NCI-H1417 (cell line): Measurements from ENCODE around the gene SOX5.

Source experiments
- DNase-seq, 3 experiments: peaks; one replicate each; lab custom pipeline; 2025; lab: John Stamatoyannopoulos, UW

Gene SOX5

GRCh38 chr12:23684121-23684520 lies 265.3 kb downstream of the SOX5 start:
- no peak for DNase-seq

DNA sequence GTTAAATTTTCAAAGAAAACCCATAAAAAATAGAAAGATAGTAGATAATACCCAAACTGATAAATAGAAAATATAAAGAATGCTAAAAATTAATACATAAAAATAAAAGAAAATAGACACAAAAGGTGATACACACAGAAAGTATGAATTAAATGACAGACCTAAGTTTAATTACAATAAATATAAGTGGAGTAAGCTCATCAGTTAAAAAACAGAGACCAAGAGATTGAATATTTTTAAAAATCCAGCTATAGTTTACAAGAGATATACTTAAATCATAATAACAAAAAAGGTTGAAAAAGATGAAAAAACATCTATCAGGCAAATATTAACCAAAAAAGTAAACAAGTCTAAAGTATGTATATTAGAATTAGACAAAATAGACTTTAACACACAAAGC lies 268.2 kb downstream of the SOX5 start:
- no peak for DNase-seq

GRCh38 chr12:23674064-23674463 lies 275.4 kb downstream of the SOX5 start:
- no peak for DNase-seq

DNA sequence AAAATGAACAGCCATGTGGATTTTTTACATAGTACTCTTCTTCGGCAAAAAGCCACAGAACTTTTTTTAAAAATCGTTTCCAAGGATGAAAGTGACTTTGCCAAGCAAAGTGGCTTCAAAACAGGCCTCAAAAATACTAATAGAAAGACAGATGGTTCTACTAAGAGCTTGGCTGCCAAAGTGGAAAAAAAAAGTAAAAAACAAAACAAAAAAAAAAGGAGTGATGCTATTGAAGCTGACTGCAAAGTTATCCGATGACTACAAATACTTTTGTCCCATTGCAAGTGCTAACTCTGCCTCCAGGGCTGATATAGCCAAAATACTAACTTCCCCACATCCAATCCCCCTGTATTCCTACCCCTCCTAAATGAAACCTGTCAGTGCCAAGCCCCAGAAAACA lies 277.6 kb downstream of the SOX5 start:
- DNase-seq: no peak

DNA sequence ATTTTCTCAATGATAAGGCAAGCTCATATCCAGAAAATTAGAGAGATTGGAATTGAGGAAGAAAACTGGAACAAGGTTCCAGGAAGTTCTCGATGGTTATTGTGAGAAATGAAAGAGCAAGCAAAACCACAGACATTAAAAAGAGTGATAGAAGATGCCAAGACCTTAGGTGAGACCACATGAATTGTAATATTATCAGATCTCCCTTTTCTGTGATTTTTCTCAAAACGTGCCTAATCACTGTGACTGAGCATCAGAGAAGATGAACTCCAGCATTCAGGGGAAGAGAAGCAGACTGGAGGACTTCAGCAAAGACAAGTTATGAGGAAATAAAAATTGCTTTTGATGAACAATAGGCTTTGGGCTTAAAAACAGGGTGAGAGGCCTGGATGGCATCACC lies 278.8 kb downstream of the SOX5 start:
- no peak for DNase-seq

- DNase-seq: no peak
These were observed 279.8 kb downstream of the SOX5 start for GRCh38 chr12:23669691-23670090.

- DNase-seq: no peak
These were observed 282.6 kb downstream of the SOX5 start for GRCh38 chr12:23666866-23667265.

DNA sequence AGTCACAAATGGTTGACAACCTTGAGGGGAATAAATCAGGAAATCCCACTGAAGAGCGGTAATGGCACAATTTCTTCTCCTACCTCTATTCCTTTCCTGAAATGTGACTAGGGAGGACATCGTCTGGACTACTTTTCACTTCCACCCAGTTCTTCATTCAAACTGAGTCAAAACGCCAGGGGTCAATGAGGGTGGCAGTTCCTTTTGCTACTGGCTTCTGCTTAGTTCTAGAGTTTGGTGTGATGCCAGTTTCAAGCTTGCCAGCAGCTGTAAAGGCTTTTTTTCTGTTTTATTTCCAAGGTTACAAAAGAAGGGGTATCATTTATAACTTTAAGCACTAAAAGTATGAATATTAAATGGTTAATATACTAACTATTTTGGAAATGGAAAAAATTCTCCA lies 286.5 kb downstream of the SOX5 start:
- no peak for DNase-seq

GRCh38 chr12:23659131-23659530 lies 290.3 kb downstream of the SOX5 start:
- no peak for DNase-seq

DNA sequence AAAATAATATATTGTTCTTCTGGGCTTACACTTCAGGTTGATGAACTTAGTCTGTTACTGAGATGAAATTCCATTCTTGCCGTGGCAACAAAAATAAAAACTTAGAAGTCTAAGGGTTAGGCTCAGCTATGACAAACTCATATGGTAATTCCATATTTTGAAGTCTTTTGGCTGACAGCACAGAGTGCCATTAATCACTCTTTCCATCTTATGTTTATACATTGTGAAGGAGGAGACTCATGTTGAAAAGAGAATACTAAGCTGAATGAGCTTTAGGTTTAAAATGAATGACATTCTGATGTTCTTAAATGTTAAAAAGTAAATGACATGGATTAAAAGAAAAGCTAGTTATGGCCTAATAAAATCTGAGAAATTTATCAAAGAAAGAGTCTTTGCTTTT lies 291.9 kb downstream of the SOX5 start:
- DNase-seq: no peak

- no peak for DNase-seq
These were observed 293.6 kb downstream of the SOX5 start for GRCh38 chr12:23655884-23656283.

DNA sequence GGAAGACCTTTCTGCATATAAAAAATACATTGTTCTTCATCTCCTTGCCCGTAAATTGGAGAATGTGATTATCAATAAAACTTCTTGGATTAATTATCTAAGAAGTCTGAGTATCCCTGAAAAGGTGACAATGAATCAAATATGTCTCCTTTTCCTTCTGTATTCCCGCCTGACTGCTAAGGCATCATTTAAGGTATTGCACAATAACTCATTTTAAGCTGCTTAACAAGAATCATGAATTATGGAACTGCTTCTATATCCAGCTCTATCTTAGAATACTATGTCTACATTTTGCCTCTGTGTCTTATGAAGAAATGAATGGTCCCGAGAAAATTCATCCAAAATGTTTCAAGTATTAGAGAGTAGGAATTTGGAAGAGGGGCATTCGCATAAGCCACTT lies 294.4 kb downstream of the SOX5 start:
- no peak for DNase-seq

DNA sequence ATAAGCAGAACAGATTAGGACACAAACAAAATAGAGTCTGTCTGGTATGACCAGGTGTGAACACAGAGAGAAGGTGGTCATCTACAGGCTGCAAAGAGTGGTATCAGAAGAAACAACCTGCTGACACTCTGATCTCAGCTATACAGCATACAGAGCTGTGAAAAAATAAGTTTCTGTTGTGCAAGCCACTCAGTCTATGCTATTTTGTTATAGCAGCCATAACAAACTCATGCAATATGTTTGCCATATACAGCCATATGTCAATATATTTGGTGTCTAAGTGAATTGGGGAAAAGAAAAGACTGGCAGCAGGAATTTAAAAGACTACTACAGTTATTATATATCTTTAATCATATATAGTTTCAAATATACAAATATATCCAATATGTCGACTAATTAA lies 300.9 kb downstream of the SOX5 start:
- no peak for DNase-seq

DNA sequence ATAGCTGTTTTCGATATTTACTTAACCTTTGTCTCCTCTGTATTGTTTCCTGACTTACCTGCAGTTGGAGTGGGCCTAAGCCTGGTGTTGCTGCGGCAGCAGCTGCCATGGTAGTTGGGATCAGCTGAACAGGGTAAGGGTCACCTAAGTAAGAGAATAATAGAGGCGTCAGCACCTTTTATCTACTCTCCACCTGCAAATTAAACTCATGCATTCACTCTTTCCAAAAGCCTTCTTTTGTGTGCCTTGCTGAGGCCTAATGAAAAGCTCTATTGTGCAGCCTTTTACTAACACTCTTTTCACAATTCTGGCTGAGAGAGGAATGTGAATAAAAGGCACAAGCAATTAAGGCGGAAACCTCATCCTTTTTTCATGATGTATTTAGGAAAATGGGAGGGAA lies 308.7 kb downstream of the SOX5 start:
- DNase-seq: peak; percentile 28 to 87 (median 39)

- no peak for DNase-seq
These were observed 315.1 kb downstream of the SOX5 start for GRCh38 chr12:23634344-23634743.

DNA sequence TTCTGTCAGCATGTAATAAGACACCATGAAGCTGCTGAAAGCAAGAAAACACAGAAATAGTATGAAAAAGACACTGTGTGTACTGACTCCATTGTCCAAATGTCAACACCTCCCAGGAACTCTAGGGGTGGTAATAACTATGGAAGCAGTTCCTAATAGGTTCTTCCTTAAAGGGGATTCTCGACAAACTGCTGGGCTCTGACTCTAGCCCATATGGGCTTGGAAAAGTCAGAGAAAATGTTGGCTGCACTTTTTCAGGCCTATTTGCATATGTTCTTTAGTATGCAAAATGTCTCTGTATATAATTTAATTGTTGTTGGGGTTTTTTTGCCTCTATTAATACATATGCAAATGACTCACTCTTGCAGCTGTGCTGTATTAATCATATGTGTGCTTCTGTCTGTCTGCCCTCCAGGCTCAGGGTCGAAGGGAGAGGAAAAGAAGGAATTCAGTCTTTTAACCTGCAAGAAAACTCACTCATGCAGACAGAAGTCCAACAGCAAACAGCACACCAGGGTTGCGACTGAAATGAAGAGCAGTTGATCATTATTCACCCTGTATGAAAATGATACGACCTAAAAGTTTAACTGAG lies 317.6 kb downstream of the SOX5 start:
- no peak for DNase-seq

- no peak for DNase-seq
These were observed 318.9 kb downstream of the SOX5 start for GRCh38 chr12:23630524-23630923.

- DNase-seq: no peak
These were observed 320.7 kb downstream of the SOX5 start for GRCh38 chr12:23628806-23629205.

DNA sequence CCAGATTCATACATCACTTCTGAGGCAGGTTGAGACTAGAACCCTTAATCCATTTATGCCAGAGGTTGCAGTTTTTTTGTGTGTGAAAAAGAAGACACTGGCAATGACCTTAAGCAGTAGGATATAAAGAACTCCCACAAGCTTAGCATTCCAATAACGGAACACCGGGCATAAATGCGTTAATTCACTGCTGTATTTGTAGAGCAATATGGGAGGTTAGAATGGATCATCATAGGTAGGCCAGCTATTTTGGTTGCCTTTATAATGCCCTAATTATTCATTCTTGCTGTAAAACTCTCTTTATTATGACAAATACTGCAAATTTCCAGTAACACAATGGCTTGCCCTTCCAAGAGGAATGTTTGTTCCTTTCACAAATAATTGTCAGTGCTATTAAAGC lies 322.7 kb downstream of the SOX5 start:
- DNase-seq: no peak

DNA sequence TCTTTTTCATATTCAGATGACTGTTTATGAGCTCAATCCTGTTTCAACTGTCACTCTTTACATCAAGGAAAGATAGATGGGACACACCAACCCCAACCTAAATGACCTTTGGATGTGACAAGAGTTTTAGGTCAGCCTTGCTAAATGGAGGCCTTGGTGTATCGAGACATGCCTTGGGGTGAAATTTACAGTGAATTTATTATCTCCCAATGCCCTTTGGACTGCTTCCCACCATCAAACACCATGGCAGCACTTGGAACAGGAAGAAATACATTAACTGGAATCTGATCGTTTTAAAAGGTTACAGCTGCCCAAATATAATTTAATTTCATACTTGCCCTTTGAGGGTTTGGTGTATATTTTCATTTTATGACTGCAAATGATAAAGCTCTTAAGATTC lies 327.6 kb downstream of the SOX5 start:
- DNase-seq: peak in 2 of 3 experiments; percentile 3 to 56

GRCh38 chr12:23618718-23619117 lies 330.8 kb downstream of the SOX5 start:
- DNase-seq: no peak

DNA sequence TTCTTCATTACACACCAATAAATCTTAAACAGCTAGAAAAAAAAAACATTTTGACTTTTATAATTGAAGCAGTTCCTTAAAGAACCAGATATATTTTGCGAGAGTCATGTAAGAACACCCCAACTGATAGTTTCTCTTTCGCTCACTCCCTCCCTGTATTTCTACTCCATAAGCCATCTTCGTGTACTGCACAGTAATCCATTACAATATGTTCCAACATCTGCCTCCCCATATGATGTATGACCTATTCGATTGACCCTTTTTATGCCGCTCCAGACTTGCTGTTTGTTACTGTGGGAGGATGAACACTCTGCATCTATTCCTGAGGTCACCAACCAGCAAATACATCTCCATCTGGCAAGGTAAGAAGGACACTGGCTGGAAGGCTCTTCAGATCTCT lies 331.7 kb downstream of the SOX5 start:
- no peak for DNase-seq

DNA sequence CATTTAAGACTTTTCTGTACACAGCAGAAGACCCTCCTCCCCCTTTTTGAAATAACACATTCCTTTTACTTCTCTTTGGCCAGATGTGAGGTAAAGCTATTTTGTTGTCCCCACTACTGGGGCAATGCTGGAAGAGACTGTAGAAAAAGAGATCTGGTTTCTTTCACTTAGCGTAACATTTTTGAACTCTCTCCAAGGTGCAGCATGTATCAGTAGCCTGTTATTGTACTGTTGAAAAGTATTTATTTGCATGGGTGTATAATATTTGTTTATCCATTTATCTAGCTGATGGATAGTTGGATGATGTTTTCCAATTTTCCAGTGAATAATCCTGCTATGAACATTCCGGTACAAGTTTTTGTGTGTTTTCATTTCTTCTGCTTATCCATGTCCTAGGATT lies 335.2 kb downstream of the SOX5 start:
- DNase-seq: no peak

DNA sequence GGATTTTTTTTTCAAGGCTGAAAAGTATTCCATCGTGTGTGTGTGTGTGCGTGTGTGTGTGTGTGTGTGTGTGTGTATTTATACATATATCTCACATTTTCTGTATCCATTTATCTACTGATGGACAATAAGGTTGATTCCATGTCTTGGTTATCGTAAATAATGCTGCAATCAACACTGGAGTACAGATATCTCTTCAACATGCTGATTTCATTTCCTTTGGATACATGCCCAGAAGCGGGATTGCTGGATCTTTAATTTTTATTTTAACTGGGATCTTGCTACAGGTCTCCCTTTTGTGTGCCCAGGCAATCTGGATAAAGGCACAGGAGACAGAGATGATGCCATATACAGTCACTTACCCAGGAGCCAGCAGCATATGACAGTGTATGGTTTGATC lies 338.1 kb downstream of the SOX5 start:
- no peak for DNase-seq

DNA sequence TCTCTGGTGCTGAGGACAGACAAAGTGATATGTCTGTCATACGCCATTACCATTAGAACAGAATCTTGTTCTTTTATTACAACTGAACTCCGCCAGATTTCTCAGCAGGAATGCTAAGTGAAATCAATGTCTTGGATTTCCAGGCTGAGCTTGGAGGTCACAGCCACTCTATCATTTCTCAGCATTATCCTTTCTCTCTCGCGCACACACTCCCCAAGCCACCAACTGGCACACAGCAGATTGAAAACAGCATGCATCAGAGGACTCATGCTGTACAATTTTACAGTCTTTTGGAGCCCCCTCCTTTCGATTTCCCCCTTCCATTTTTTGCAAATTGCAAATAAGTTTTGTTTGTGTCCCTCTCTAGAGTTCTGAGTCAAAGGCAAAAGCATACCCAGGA lies 348.6 kb downstream of the SOX5 start:
- DNase-seq: no peak
